Measurements from ENCODE around the gene LRMDA. TPM values are rescaled to one million over a fixed set of nuclear protein-coding genes. Genes with fewer than 3 reads are reported as not detected.

Gene LRMDA
- total RNA-seq, 1 donor from 2014 or later: not detected

GRCh38 chr10:76009531-76009930, 578.1 kb downstream of the LRMDA start:
- intact Hi-C loops (cut with micrococcal nuclease): no loop called here

- intact Hi-C loops (cut with micrococcal nuclease): no loop called here
These were observed 579.3 kb downstream of the LRMDA start for GRCh38 chr10:76010703-76011102.

- intact Hi-C loops (cut with micrococcal nuclease): no loop called here
These were observed 581.4 kb downstream of the LRMDA start for GRCh38 chr10:76012716-76013327.

GRCh38 chr10:76015245-76015644, 583.8 kb downstream of the LRMDA start:
- intact Hi-C loops (cut with micrococcal nuclease): no loop called here

- intact Hi-C loops (cut with micrococcal nuclease): no loop called here
These were observed 585.8 kb downstream of the LRMDA start for GRCh38 chr10:76017026-76017732.

GRCh38 chr10:76017733-76018433, 586.5 kb downstream of the LRMDA start:
- intact Hi-C loops (cut with micrococcal nuclease): no loop called here

DNA sequence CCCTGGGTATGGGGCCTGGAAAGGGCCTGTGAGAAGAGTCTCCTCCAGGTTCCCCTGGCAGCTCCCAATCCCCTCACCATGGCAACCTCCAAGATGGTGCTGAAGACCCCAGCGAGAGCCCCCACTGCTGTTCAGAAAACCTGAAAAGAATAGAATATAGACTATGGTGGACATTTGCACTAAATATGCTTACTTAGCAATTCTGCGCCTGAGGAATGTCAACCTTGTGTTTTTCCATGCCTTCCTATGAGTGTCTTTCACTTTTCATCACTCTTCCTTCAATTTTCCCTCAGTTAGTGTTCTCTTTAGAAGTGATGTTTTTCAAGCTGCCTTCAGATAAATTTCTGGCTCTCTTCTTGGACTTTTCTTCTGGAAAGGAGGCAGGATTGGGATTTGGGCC, 589.2 kb downstream of the LRMDA start:
- intact Hi-C loops (cut with micrococcal nuclease): no loop called here

DNA sequence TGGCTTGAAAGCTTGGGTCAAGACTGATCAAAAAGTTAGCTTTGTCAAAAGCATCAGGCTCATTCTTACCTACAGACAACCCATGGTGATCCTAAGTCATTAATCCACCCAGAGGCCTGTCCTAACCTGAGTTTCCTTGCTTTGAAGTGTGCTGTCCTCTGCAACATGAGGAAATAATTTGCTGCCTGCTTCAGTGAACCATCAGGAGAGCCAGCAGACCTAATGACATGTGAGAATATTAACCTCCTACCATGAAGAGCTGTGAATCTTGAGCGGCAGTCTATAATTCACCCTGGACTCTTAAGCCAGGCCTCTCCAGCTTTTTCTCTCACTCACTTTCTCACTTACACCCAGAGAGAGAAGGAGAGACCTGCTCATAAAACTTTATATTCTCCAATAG, 590.0 kb downstream of the LRMDA start:
- intact Hi-C loops (cut with micrococcal nuclease): no loop called here

GRCh38 chr10:76022366-76022765, 590.9 kb downstream of the LRMDA start:
- intact Hi-C loops (cut with micrococcal nuclease): no loop called here

DNA sequence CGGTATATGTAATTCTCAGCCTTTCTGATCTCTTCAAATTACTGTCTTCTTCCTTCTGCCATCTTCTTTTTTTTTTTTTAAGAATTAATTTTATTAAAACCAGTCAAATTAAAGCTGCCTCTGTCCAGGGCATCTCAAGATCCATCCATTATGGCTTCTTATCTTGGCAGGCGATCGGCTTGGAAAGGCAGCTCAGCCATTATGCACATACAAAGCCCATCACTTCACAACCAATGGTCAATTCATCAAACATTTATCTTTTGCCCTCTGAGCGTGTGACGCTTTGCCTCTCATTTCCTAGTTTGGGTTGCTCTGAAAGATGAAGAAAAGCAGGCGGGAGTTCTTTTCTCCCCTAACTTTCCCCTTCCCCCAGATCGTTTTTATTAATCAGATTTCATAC, 591.6 kb downstream of the LRMDA start:
- intact Hi-C loops (cut with micrococcal nuclease): no loop called here

GRCh38 chr10:76024460-76025123, 593.2 kb downstream of the LRMDA start:
- intact Hi-C loops (cut with micrococcal nuclease): no loop called here

GRCh38 chr10:76025124-76025477, 593.7 kb downstream of the LRMDA start:
- intact Hi-C loops (cut with micrococcal nuclease): no loop called here

DNA sequence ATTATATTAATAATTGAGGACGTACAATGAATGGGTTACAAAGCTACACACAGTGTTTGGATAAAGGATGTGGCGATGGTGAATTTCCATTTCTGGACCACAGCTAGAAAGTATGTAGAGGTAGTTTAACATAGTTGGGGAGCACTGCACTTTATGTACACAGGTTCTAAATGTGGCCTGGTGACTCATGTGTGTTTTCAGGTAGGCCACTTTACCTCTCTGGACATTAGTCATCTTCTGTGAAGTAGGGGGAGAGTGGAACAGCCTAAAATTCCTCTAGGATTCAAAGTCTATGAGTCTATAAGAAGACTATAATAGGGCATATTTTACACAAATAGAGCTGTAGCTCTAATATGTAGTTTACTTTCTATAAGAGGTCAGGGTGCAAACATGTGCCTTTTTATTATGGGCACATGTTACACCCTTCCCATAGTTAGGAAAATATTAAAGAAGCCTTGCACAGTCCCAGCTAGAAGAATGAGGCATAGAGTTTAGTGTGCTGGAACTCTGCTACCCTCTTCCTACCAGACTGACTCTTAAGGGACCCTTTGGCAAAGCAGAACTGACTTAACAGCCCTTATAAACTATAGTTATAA, 594.9 kb downstream of the LRMDA start:
- intact Hi-C loops (cut with micrococcal nuclease): no loop called here

DNA sequence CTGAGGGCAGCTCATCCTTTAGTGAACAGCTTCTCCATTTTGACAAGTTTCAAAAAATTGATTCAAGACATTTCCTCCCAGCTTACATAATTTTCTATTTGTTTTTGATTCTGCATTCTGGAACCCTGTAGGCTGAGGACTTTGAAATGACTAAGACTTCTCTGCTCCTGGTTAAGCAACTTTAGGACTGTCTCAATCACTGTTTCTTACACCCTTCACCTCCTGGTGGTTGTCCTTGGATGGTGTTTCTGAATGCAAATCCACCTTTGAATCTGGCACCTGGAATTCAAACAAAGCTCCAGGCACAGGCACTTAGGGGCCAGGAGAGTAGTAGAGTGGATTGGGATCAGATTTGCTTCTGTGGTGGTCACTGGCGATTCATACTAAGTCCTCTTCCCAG, 595.5 kb downstream of the LRMDA start:
- intact Hi-C loops (cut with micrococcal nuclease): no loop called here

GRCh38 chr10:76029782-76030181, 598.4 kb downstream of the LRMDA start:
- intact Hi-C loops (cut with micrococcal nuclease): no loop called here

- intact Hi-C loops (cut with micrococcal nuclease): no loop called here
These were observed 599.7 kb downstream of the LRMDA start for GRCh38 chr10:76031099-76031498.

DNA sequence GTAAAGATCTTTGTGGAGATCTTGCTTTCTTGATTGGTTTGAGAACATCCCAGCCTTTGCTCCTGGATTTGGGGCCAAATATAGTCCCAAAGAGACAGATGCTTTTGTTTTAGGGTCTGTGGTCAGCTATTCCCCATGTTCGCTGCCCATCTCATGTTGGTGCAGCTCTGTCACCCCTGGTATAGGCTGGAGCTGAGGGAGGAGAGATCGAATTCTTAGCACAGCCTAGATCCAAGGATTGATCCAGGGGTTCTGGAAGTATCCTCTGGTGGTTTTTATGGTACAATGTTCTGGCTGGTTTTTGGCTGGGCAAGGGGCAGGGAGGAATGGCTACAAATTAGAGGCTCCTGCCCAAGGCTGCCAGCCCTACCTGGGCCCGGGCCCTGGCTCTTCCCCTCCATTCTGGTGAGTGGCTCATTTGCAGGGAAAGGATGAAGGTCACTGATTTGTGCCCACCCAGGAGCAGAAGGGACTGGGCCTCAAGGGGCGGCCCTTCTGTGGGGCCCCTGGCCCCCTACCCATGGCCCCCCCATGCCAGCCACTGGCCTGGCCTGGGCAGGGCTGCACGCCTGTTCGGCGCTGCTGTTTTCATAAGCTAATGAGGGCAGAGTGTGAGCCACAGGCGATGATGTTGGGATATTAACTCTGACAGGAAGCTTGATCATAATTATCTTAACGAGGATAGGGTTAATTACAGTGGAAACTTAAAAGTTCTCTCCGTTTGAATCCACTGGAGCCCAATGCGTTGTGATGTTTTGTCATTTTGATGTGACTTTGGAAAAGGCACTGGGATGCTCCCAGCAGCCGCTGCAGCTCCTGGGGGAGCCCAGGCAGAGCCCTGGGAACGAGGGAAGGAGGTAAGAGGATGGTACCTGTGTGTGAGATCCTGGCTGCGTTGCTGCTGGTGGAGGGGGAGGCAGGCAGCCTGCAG, 600.6 kb downstream of the LRMDA start:
- intact Hi-C loops (cut with micrococcal nuclease): no loop called here

GRCh38 chr10:76032700-76033039, 601.2 kb downstream of the LRMDA start:
- intact Hi-C loops (cut with micrococcal nuclease): no loop called here

GRCh38 chr10:76033457-76034196, 602.2 kb downstream of the LRMDA start:
- intact Hi-C loops (cut with micrococcal nuclease): no loop called here
